ENCODE measurements around the gene SLC16A4. TPM values are rescaled to one million over a fixed set of nuclear protein-coding genes. Genes with fewer than 3 reads are reported as not detected.

SLC16A4 gene
- 16.1 and 16.8 TPM in 2 replicates for total RNA-seq (2014; rRNA removed; shearing (Covaris generic))

DNA sequence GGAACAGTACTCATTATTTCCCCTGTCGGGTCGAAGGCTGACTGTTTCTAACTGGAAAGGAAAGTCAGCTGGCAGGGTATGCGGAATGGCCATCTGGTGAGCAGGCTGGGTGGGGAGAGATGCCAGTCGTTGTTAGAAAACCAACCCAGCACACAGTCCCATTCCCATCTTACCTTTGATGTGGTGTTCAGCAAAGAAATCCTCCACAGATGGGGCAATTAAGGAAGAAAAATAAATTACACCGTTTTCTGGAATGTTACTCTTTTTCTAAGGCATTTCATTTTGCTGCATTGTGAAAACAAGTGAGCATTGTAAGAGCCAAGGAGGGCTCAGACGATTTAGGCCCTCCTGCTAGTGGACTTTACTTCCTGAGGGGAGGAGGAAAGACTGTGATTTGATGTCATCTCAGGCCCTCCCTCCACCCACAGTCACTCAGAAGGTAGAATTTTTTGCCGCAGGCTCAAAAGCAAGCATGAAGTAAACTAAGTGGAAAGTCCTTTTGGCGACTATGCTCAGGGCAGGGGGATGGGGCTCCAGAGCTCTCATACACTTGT, at the start of gene SLC16A4:
TSS of gene SLC16A4 (minus strand) at position 335 of the 554 bp plus-strand sequence. CDS start 1,703 bp downstream, outside the sequence.

GRCh38 chr1:110407260-110408210, 16.7 kb upstream of the SLC16A4 start, which contains the start of gene LAMTOR5:
Gene LAMTOR5 (minus strand): TSS chr1:110407694. CDS start chr1:110407620, 74 bp downstream.

GRCh38 chr1:110338886-110339406, 51.9 kb downstream of the SLC16A4 start, which contains the start of gene RBM15:
Gene RBM15 (plus strand): TSS chr1:110339377. CDS start chr1:110339406, 29 bp downstream.

Other genes with a start within 250 kb of the SLC16A4 start
- 0.13 and 0.26 TPM in 2 replicates for gene SLC6A17, start 240.5 kb downstream of the SLC16A4 start, total RNA-seq (2014; rRNA removed; shearing (Covaris generic))
- 1.5 and 2.6 TPM in 2 replicates for gene KCNC4, start 180.7 kb downstream of the SLC16A4 start, total RNA-seq (2014; rRNA removed; shearing (Covaris generic))
- gene RBM15, start 51.6 kb downstream of the SLC16A4 start, total RNA-seq (2014; rRNA removed; shearing (Covaris generic)) = 62.0 and 62.6 TPM in 2 replicates
- gene LAMTOR5, start 16.7 kb upstream of the SLC16A4 start, total RNA-seq (2014; rRNA removed; shearing (Covaris generic)) = 131 and 141 TPM in 2 replicates
- not detected in 2 replicates for gene PROK1, start 60.1 kb upstream of the SLC16A4 start, total RNA-seq (2014; rRNA removed; shearing (Covaris generic))
- gene KCNA10, start 128.1 kb upstream of the SLC16A4 start, total RNA-seq (2014; rRNA removed; shearing (Covaris generic)) = not detected in 2 replicates
- 0.03 and 0.41 TPM in 2 replicates for gene KCNA2, start 215.3 kb upstream of the SLC16A4 start, total RNA-seq (2014; rRNA removed; shearing (Covaris generic))